ENCODE measurements around the gene MYL6B. TPM values are rescaled to one million over a fixed set of nuclear protein-coding genes. Genes with fewer than 3 reads are reported as not detected.

MYL6B gene
- total and polyA plus RNA-seq, 2 experiments from 2014 or later = 80.6 to 83.9 TPM

GRCh38 chr12:56141946-56142784 is 10.2 kb upstream of the MYL6B start:
- Histone ChIP-seq H3K9me3 (ENCODE audit: low read depth) (no peaks in the 10 kb centered on the region), H3K4me2 (no peak overlapping the region), H4K20me1 (ENCODE audit: insufficient read depth, poor library complexity, severe bottlenecking) (no peaks in the 10 kb centered on the region), H3K36me3 (replicated peaks; ENCODE audit: insufficient read depth, low read depth) (no peaks in the 10 kb centered on the region), H3K9me2 (replicated peaks; ENCODE audit: insufficient read depth) (no peaks in the 10 kb centered on the region), H2AFZ (no peak overlapping the region), H3K27ac (no peak overlapping the region), H3K4me3 (no peak overlapping the region), H3K27me3 (no peaks in the 10 kb centered on the region), H3K4me1 (ENCODE audit: insufficient read depth) (peaks cover 13% of the 10 kb centered on the region), H3K79me2 (no peaks in the 10 kb centered on the region)
- WGBS (ENCODE audit: low lambda C conversion rate, missing lambda C conversion rate) = 96% methylated on average over 19 of the region's 19 CpGs
- no peak for TF ChIP-seq EZH2phosphoT487 (IDR thresholded peaks at IDR 0.05; ENCODE audit: low read depth, severe bottlenecking, unreplicated experiment)
- no peak for TF ChIP-seq EZH2 (IDR thresholded peaks at IDR 0.05; ENCODE audit: borderline replicate concordance)
- no peak for TF ChIP-seq CTCF (IDR thresholded peaks at IDR 0.05; ENCODE audit: poor library complexity)
- no peak for DNase-seq (ENCODE audit: low spot score)

- Histone ChIP-seq H3K79me2 (no peaks in the 10 kb centered on the region), H3K4me3 (no peak overlapping the region), H3K9me2 (replicated peaks; ENCODE audit: insufficient read depth) (no peaks in the 10 kb centered on the region), H3K27ac (no peak overlapping the region), H2AFZ (no peak overlapping the region), H4K20me1 (ENCODE audit: insufficient read depth, poor library complexity, severe bottlenecking) (no peaks in the 10 kb centered on the region), H3K4me1 (ENCODE audit: insufficient read depth) (peaks cover 14% of the 10 kb centered on the region), H3K36me3 (replicated peaks; ENCODE audit: insufficient read depth, low read depth) (no peaks in the 10 kb centered on the region), H3K4me2 (no peak overlapping the region), H3K27me3 (no peaks in the 10 kb centered on the region), H3K9me3 (ENCODE audit: low read depth) (no peaks in the 10 kb centered on the region)
- 93% methylated on average over 4 of the region's 4 CpGs for WGBS (ENCODE audit: low lambda C conversion rate, missing lambda C conversion rate)
- no peak for TF ChIP-seq EZH2 (IDR thresholded peaks at IDR 0.05; ENCODE audit: borderline replicate concordance)
- no peak for TF ChIP-seq EZH2phosphoT487 (IDR thresholded peaks at IDR 0.05; ENCODE audit: low read depth, severe bottlenecking, unreplicated experiment)
- TF ChIP-seq CTCF (IDR thresholded peaks at IDR 0.05; ENCODE audit: poor library complexity) = no peak
- no peak for DNase-seq (ENCODE audit: low spot score)
These were observed 9.2 kb upstream of the MYL6B start for GRCh38 chr12:56143217-56143616.

- no peak overlapping the region for H2AFZ ChIP-seq
- H3K36me3 ChIP-seq (replicated peaks; ENCODE audit: insufficient read depth, low read depth) = no peaks in the 10 kb centered on the region
- no peaks in the 10 kb centered on the region for H3K27me3 ChIP-seq
- no peak overlapping the region for H3K27ac ChIP-seq
- no peaks in the 10 kb centered on the region for H3K79me2 ChIP-seq
- WGBS (ENCODE audit: low lambda C conversion rate, missing lambda C conversion rate) = 91% methylated on average over 8 of the region's 8 CpGs
- H3K4me3 ChIP-seq = no peak overlapping the region
- no peak for DNase-seq (ENCODE audit: low spot score)
- no peaks in the 10 kb centered on the region for H3K9me3 ChIP-seq (ENCODE audit: low read depth)
- no peak overlapping the region for H3K4me2 ChIP-seq
- H3K9me2 ChIP-seq (replicated peaks; ENCODE audit: insufficient read depth) = no peaks in the 10 kb centered on the region
- no peak for TF ChIP-seq CTCF (IDR thresholded peaks at IDR 0.05; ENCODE audit: poor library complexity)
- TF ChIP-seq EZH2 (IDR thresholded peaks at IDR 0.05; ENCODE audit: borderline replicate concordance) = no peak
- TF ChIP-seq EZH2phosphoT487 (IDR thresholded peaks at IDR 0.05; ENCODE audit: low read depth, severe bottlenecking, unreplicated experiment) = no peak
- peaks cover 14% of the 10 kb centered on the region for H3K4me1 ChIP-seq (ENCODE audit: insufficient read depth)
- H4K20me1 ChIP-seq (ENCODE audit: insufficient read depth, poor library complexity, severe bottlenecking) = no peaks in the 10 kb centered on the region
These were observed 8.5 kb upstream of the MYL6B start for GRCh38 chr12:56143870-56144269.
